Calu3 (cell line): Measurements from ENCODE around the gene TCP1. TPM values are rescaled to one million over a fixed set of nuclear protein-coding genes. Genes with fewer than 3 reads are reported as not detected.
"Not testable (repeated sequence)": the region's sequence is repeated elsewhere in the genome, so short reads cannot be mapped to it uniquely, and the experiment has no call there.

Source experiments
- BruUV-seq: library from RNA; stranded (reverse); fragments of 400-500 nt; replicated peaks from 2 replicates; lab custom pipeline; 2021; lab: Mats Ljungman, UMichigan
- CTCF ChIA-PET: fragments of 300-600 bp; sonication (Branson Sonifier 250); formaldehyde crosslinking; loops from one replicate; lab custom pipeline; 2022; ENCODE audit warnings: antibody characterized with exemption; lab: Charles Lee
- DNase-seq: peaks from one replicate; pipeline ENCODE4 v3.0.0; 2022
- H3K27ac Mint-ChIP-seq: one replicate; pipeline ENCODE4 v1.8.0; 2022; ENCODE audit warnings: mixed read lengths; ENCODE audit not compliant: unreplicated experiment
- H3K27me3 Mint-ChIP-seq: one replicate; pipeline ENCODE4 v1.8.0; 2022; ENCODE audit warnings: mixed read lengths; ENCODE audit not compliant: unreplicated experiment
- H3K36me3 Mint-ChIP-seq: one replicate; pipeline ENCODE4 v1.8.0; 2022; ENCODE audit warnings: mild to moderate bottlenecking, moderate library complexity, mixed read lengths; ENCODE audit not compliant: insufficient read depth, unreplicated experiment
- H3K4me1 Mint-ChIP-seq: one replicate; pipeline ENCODE4 v1.8.0; 2022; ENCODE audit warnings: mild to moderate bottlenecking, low read depth, mixed read lengths; ENCODE audit not compliant: unreplicated experiment
- H3K4me3 Mint-ChIP-seq: one replicate; pipeline ENCODE4 v1.8.0; 2022; ENCODE audit warnings: mild to moderate bottlenecking, low read depth, moderate library complexity, mixed read lengths; ENCODE audit not compliant: unreplicated experiment
- H3K9me3 Mint-ChIP-seq: one replicate; pipeline ENCODE4 v1.8.0; 2022; ENCODE audit warnings: low read depth, mixed read lengths; ENCODE audit not compliant: unreplicated experiment
- CTCF ChIP-seq: fragments of 200-600 bp; IDR thresholded peaks from one replicate; pipeline ENCODE4 v1.8.0; 2022; ENCODE audit warnings: antibody characterized with exemption; ENCODE audit not compliant: unreplicated experiment
- intact Hi-C: fragments of 100-400 bp; cut with micrococcal nuclease; formaldehyde crosslinking; loops from one replicate; pipeline ENCODE4 v1.10.0; 2022; ENCODE audit not compliant: unreplicated experiment
- total RNA-seq: library from RNA; stranded (reverse); gene quantifications from 2 replicates; pipeline ENCODE4 v1.2.3, GENCODE V29; 2022

TCP1 gene
- total RNA-seq, 1 experiment from 2014 or later: 357 TPM

- H3K36me3 Mint-ChIP-seq: peaks cover 55% of the 10 kb centered on the region
- BruUV-seq: no TSS peak
- H3K4me3 Mint-ChIP-seq: no peak overlapping the region
- no peaks in the 10 kb centered on the region for H3K4me1 Mint-ChIP-seq
- DNase-seq: no peak
- no peak for TF ChIP-seq CTCF
- CTCF ChIA-PET: no interaction called here
- intact Hi-C loops: no loop called here
- H3K27ac Mint-ChIP-seq: no peak overlapping the region
- H3K27me3 Mint-ChIP-seq: no peaks in the 10 kb centered on the region
- H3K9me3 Mint-ChIP-seq: no peaks in the 10 kb centered on the region
Observed at GRCh38 chr6:159751448-159751847, 38.0 kb downstream of the TCP1 start.

- H3K27me3 Mint-ChIP-seq, DNase-seq, CTCF ChIA-PET, H3K4me1 Mint-ChIP-seq, H3K27ac Mint-ChIP-seq, H3K4me3 Mint-ChIP-seq, intact Hi-C loops, H3K9me3 Mint-ChIP-seq, BruUV-seq: not testable (repeated sequence)
- H3K36me3 Mint-ChIP-seq: peaks cover 43% of the 10 kb centered on the region
Observed at GRCh38 chr6:159748127-159748526, 41.3 kb downstream of the TCP1 start.

GRCh38 chr6:159746759-159747158 lies 42.6 kb downstream of the TCP1 start:
- BruUV-seq: no TSS peak
- no peak for TF ChIP-seq CTCF
- H3K4me1 Mint-ChIP-seq: no peaks in the 10 kb centered on the region
- peaks cover 42% of the 10 kb centered on the region for H3K36me3 Mint-ChIP-seq
- CTCF ChIA-PET: no interaction called here
- H3K4me3 Mint-ChIP-seq: no peak overlapping the region
- no peak overlapping the region for H3K27ac Mint-ChIP-seq
- intact Hi-C loops: no loop called here
- no peak for DNase-seq
- H3K9me3 Mint-ChIP-seq: no peaks in the 10 kb centered on the region
- H3K27me3 Mint-ChIP-seq: no peaks in the 10 kb centered on the region

- no peaks in the 10 kb centered on the region for H3K4me1 Mint-ChIP-seq
- no peak for TF ChIP-seq CTCF
- DNase-seq: no peak
- BruUV-seq: no TSS peak
- intact Hi-C loops: no loop called here
- H3K27ac Mint-ChIP-seq: no peak overlapping the region
- H3K27me3 Mint-ChIP-seq: no peaks in the 10 kb centered on the region
- H3K9me3 Mint-ChIP-seq: no peaks in the 10 kb centered on the region
- H3K4me3 Mint-ChIP-seq: no peak overlapping the region
- H3K36me3 Mint-ChIP-seq: peaks cover 59% of the 10 kb centered on the region
- CTCF ChIA-PET: no interaction called here
Observed at GRCh38 chr6:159745081-159745480, 44.3 kb downstream of the TCP1 start.

- TF ChIP-seq CTCF: no peak
- H3K27ac Mint-ChIP-seq: no peak overlapping the region
Observed at GRCh38 chr6:159742165-159742564, 47.2 kb downstream of the TCP1 start.

More at GRCh38 chr6:159742165-159742564, 47.2 kb downstream of the TCP1 start:
- intact Hi-C loops: no loop called here
- CTCF ChIA-PET: interaction anchor here (0.5 kb wide), 1 partner anchor 1600 kb away, joined by 3 read pairs; no protein-coding TSS in a partner anchor
- Mint-ChIP-seq H3K27me3 (no peaks in the 10 kb centered on the region), H3K9me3 (no peaks in the 10 kb centered on the region), H3K36me3 (peaks cover 46% of the 10 kb centered on the region), H3K4me3 (no peak overlapping the region), H3K4me1 (no peaks in the 10 kb centered on the region)
- no peak for DNase-seq
- no TSS peak for BruUV-seq
